PFSK-1 (cell line): ENCODE measurements around the gene FGF9.

Experiments
- FOXP2 ChIP-seq: optimal IDR thresholded peaks from 2 replicates; pipeline ENCODE3; 2011; ENCODE audit warnings: borderline replicate concordance, control low read depth, inconsistent platforms; ENCODE audit not compliant: insufficient read depth; ENCODE audit errors: extremely low read length, extremely low read depth
- POLR2AphosphoS5 ChIP-seq: IDR thresholded peaks from 2 replicates; pipeline ENCODE4 v1.6.1; 2012; ENCODE audit warnings: low read depth, mild to moderate bottlenecking, control low read depth, low read length, moderate library complexity
- REST ChIP-seq, 2 experiments: IDR thresholded peaks; 2 replicates each; pipeline versions ENCODE4 v1.6.1 to v1.8.0; 2011 to 2012; ENCODE audit warnings: low read depth in 2 of 2, low read length in 2 of 2, control low read depth in 1 of 2, inconsistent platforms in 1 of 2, mild to moderate bottlenecking in 1 of 2, moderate library complexity in 1 of 2; ENCODE audit not compliant: insufficient read depth in 1 of 2
- SIN3A ChIP-seq: IDR thresholded peaks from 2 replicates; pipeline ENCODE4 v1.6.1; 2012; ENCODE audit warnings: mild to moderate bottlenecking, low read length, moderate library complexity, borderline replicate concordance; ENCODE audit not compliant: insufficient read depth
- TAF1 ChIP-seq: IDR thresholded peaks from 2 replicates; pipeline ENCODE4 v1.6.1; 2012; ENCODE audit warnings: low read length, control low read depth, borderline replicate concordance; ENCODE audit not compliant: insufficient read depth

The FGF9 gene

GRCh38 chr13:21695546-21695945, 24.7 kb downstream of the FGF9 start:
- TF ChIP-seq SIN3A, result no peak
- TF ChIP-seq REST (IDR thresholded peaks at IDR 0.05; ENCODE audit: insufficient read depth in 1 of 2, low read depth in 2 of 2, low read length in 2 of 2), result no peak
- no peak for TF ChIP-seq POLR2AphosphoS5
- TF ChIP-seq FOXP2, result no peak
- TF ChIP-seq TAF1, result no peak

GRCh38 chr13:21696865-21697448, 26.1 kb downstream of the FGF9 start:
- TF ChIP-seq TAF1, result no peak
- TF ChIP-seq POLR2AphosphoS5, result no peak
- no peak for TF ChIP-seq SIN3A
- no peak for TF ChIP-seq REST (IDR thresholded peaks at IDR 0.05; ENCODE audit: insufficient read depth in 1 of 2, low read depth in 2 of 2, low read length in 2 of 2)
- TF ChIP-seq FOXP2, result no peak

- TF ChIP-seq FOXP2 (no peak), SIN3A (no peak), REST (IDR thresholded peaks at IDR 0.05; ENCODE audit: insufficient read depth in 1 of 2, low read depth in 2 of 2, low read length in 2 of 2) (no peak), TAF1 (no peak), POLR2AphosphoS5 (no peak)
Measured at GRCh38 chr13:21698817-21699679, 28.2 kb downstream of the FGF9 start.

- TF ChIP-seq POLR2AphosphoS5, result no peak
- no peak for TF ChIP-seq REST (IDR thresholded peaks at IDR 0.05; ENCODE audit: insufficient read depth in 1 of 2, low read depth in 2 of 2, low read length in 2 of 2)
- TF ChIP-seq TAF1, result no peak
- no peak for TF ChIP-seq SIN3A
- no peak for TF ChIP-seq FOXP2
Measured at GRCh38 chr13:21701460-21701859, 30.6 kb downstream of the FGF9 start.
